ENCODE data around the gene CRYBB2. TPM values are rescaled to one million over a fixed set of nuclear protein-coding genes. Genes with fewer than 3 reads are reported as not detected.

Gene CRYBB2, protein sequence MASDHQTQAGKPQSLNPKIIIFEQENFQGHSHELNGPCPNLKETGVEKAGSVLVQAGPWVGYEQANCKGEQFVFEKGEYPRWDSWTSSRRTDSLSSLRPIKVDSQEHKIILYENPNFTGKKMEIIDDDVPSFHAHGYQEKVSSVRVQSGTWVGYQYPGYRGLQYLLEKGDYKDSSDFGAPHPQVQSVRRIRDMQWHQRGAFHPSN
- total RNA-seq (2022; extraction: Qiagen RNA extraction; ENCODE audit: low read depth): not detected in 5 replicates

DNA sequence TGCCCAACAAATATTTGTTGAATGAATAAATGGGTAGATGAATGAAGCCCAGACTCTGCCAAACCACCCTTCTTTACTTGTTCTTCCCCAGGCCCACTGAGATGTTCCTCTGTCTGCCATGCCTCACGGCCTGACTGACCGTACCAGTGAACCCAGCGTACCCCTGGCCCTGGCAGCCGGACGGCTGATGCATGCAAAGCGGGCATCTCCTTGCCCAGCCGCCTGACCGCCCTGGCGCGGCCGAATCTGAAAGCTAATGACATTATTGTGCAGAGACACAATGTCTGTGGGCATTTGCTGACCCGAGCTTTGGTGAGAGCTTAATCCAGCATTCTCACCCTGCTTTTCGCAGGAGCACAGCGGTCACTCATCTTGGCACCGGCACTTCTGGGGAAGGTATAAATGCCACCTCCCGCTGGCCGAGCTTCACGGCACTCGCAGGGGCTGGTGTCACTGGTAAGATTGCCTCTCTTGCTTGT is at the start of gene CRYBB2:
TSS of gene CRYBB2 (plus strand) at position 429 of the 479 bp plus-strand sequence. CDS start 1,791 bp downstream, outside the sequence.

DNA sequence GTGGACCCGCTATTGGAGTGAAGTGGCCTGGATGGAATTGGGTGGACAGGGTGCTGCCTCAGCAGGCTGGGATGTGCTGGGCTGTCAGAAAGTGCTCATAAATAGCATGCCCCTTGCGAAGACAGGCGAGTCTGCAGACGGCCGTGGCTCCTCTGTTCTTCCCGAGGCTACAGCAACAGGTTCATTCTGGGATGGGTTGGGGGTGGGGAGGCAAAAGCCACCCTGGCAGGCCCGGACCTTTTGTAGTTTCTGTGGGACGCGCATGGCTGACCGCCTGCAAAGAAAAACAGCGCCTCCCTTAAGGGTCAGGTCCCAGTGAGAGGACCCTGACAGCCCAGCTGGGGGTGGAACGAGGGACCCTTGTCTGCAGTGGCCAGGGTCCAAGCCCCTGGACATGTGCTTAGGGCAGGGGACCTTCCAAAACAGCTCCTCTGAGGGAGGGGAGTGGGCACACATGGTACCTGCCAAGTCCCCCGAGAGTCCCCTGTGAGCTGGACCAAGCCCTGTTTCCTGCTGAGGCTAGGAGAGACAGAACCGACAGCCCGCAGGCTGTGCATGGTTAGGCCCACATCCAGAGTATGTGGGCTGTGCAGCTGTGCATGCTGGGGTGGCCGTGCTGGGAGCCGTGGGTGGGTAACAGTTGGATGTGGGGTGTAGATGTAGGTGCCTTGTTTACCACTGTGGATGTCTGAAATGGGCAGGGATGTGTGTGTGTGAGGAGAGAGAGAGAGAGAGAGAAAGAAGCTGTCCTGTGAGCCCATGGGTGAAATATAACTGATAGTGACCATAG is 19.5 kb upstream of the CRYBB2 start, which contains the start of gene CRYBB3:
TSS of gene CRYBB3 (plus strand) at position 128 of the 790 bp plus-strand sequence. CDS start 1,539 bp downstream, outside the sequence.

Other genes with a start within 250 kb of the CRYBB2 start
- gene CRYBB3, start 19.8 kb upstream of the CRYBB2 start, total RNA-seq (2022; extraction: Qiagen RNA extraction; ENCODE audit: low read depth): not detected in 5 replicates